Measurements from ENCODE around the gene TLX3. TPM values are rescaled to one million over a fixed set of nuclear protein-coding genes. Genes with fewer than 3 reads are reported as not detected.
"Not testable (repeated sequence)": the region's sequence is repeated elsewhere in the genome, so short reads cannot be mapped to it uniquely, and the experiment has no call there.

The TLX3 gene
- total RNA-seq, 2 donors from 2014 or later = not detected

GRCh38 chr5:171330021-171330420 lies 21.0 kb downstream of the TLX3 start:
- no peak overlapping the region for H3K27ac Mint-ChIP-seq
- H3K4me3 Mint-ChIP-seq = no peak overlapping the region
- ATAC-seq (replicated peaks) = no peak
- H3K27me3 Mint-ChIP-seq = peaks cover 29% of the 10 kb centered on the region
- no peaks in the 10 kb centered on the region for H3K36me3 Mint-ChIP-seq (ENCODE audit: low read depth)
- peaks cover 3% of the 10 kb centered on the region for H3K9me3 Mint-ChIP-seq
- no peaks in the 10 kb centered on the region for H3K4me1 Mint-ChIP-seq

- H3K4me3 Mint-ChIP-seq = no peak overlapping the region
- H3K27me3 Mint-ChIP-seq = peaks cover 31% of the 10 kb centered on the region
- H3K4me1 Mint-ChIP-seq = no peaks in the 10 kb centered on the region
- no peaks in the 10 kb centered on the region for H3K36me3 Mint-ChIP-seq (ENCODE audit: low read depth)
- peaks cover 3% of the 10 kb centered on the region for H3K9me3 Mint-ChIP-seq
- H3K27ac Mint-ChIP-seq = no peak overlapping the region
- ATAC-seq (replicated peaks) = no peak
These were observed 26.6 kb downstream of the TLX3 start for GRCh38 chr5:171335616-171336015.

DNA sequence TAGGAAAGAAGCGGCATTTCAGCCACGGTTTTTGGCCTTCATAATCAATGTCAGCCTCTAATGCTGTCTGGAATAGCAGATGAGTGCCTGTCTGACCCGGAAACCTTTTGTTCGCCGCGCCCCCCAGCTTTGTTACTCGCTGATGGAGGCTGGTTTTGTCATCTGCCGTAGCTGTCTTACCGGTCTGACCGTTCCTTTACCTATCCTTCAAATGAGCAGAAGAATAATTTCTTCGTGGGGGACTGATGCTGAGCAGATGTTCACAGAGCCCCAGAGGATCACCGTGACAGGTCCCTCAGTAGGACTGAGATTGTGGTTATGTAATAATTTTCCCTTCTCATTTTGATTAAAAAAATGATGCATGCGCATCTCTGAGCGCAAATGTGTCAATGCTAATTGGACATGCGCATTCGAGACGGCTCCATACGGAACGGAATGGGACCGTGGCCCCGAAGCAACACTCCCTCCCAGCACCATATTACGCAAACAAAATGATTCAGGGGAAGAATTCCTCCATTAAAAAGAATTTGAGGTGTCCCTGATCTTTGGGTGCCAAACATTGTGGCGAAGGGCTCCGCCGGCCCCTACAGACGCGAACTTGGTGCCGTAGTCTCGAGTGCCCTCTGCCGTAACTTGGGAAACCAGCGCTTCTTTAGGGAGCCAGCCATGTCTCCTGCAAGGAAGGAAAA lies 27.6 kb downstream of the TLX3 start:
- Mint-ChIP-seq H3K36me3 (ENCODE audit: low read depth) (no peaks in the 10 kb centered on the region), H3K4me3 (peak overlapping the region; percentile 44), H3K27me3 (peaks cover 31% of the 10 kb centered on the region), H3K4me1 (no peaks in the 10 kb centered on the region), H3K9me3 (peaks cover 3% of the 10 kb centered on the region), H3K27ac (no peak overlapping the region)
- peak; percentile 44 for ATAC-seq (replicated peaks)

DNA sequence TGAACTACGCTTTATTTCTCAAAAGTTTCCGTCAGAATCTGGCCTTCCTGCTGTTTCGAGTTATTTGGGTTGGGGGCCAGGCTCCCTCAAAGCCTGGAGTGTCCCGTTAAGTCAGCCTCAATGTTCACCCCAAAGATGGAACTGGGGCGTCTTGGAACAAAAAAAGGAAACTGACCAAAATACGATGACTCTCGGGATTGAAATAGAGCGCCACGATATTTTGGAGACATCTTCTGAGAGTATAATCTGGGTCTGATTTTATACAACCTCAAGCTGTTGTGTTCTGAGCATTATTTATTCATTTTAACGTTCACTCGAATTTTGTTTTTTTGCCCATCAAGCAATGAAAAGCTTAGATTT lies 28.1 kb downstream of the TLX3 start:
- Mint-ChIP-seq H3K9me3 (peaks cover 3% of the 10 kb centered on the region), H3K27me3 (peaks cover 28% of the 10 kb centered on the region), H3K4me1 (no peaks in the 10 kb centered on the region), H3K4me3 (peak overlapping the region; percentile 44), H3K36me3 (ENCODE audit: low read depth) (no peaks in the 10 kb centered on the region), H3K27ac (no peak overlapping the region)
- no peak for ATAC-seq (replicated peaks)

GRCh38 chr5:171340042-171340441 lies 31.0 kb downstream of the TLX3 start:
- H3K4me1 Mint-ChIP-seq = no peaks in the 10 kb centered on the region
- H3K27me3 Mint-ChIP-seq = peaks cover 21% of the 10 kb centered on the region
- no peak overlapping the region for H3K27ac Mint-ChIP-seq
- no peak for ATAC-seq (replicated peaks)
- H3K4me3 Mint-ChIP-seq = no peak overlapping the region
- H3K9me3 Mint-ChIP-seq = no peaks in the 10 kb centered on the region
- H3K36me3 Mint-ChIP-seq (ENCODE audit: low read depth) = no peaks in the 10 kb centered on the region

DNA sequence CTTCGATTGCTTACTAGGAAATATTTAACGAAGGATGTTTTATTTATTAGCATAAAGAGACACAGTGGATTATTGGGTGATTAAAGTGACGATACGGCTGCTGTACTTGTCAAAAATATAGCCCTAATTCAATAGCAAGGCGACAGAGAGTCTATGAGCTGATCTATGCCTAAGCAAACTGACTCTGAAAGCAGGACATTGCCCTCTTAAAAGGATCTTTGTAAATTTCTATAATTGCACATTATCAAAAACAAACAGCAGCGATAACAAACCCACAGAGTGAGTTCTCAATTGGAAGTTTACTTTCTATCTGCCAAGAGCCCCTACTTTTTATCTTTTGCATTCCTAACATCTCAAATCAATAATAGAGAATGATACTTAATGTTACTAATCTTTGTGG lies 31.4 kb downstream of the TLX3 start:
- Mint-ChIP-seq H3K4me1 (no peaks in the 10 kb centered on the region), H3K4me3 (no peak overlapping the region)

DNA sequence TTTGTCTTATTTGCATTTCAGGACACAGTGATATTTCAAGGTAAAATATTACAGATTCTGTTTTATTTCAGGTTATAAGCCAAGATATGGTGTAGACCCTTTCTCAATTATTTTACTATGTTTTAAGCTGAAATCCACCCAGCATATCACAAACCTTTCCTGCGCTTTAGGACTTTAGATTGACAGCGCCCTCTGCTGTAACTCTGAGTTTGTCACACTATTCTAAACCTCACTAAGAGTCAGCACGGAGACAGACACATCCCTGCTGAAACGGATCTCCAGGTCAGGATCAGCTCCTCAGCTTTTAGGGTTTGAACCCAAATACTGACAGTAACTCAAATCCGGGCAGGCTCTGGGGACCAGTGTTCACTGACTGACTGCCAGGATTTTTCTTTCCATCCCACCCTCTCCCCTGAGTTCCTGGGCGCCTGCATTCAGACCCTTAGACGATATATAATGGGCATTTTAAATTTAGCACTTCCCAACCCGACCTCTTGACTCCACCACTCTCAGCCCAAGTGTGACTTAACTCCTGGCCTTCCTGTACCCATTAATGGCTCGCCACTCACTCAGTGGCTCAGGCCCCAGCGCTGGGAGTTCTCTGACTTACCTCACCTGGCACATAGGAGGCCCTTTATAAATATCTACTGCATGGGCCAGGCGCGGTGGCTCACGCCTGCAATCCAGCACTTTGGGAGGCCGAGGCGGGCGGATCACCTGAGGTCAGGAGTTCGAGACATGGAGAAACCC lies 33.5 kb downstream of the TLX3 start:
- peak; percentile 54 for ATAC-seq (replicated peaks)
- Mint-ChIP-seq H3K27ac (no peak overlapping the region), H3K27me3 (peaks cover 12% of the 10 kb centered on the region), H3K36me3 (ENCODE audit: low read depth) (no peaks in the 10 kb centered on the region), H3K4me3 (no peak overlapping the region), H3K9me3 (no peaks in the 10 kb centered on the region), H3K4me1 (no peaks in the 10 kb centered on the region)

More for the DNA sequence above, 31.4 kb downstream of the TLX3 start:
- Mint-ChIP-seq H3K36me3 (ENCODE audit: low read depth) (no peaks in the 10 kb centered on the region), H3K27me3 (peaks cover 18% of the 10 kb centered on the region), H3K9me3 (no peaks in the 10 kb centered on the region), H3K27ac (no peak overlapping the region)
- no peak for ATAC-seq (replicated peaks)

DNA sequence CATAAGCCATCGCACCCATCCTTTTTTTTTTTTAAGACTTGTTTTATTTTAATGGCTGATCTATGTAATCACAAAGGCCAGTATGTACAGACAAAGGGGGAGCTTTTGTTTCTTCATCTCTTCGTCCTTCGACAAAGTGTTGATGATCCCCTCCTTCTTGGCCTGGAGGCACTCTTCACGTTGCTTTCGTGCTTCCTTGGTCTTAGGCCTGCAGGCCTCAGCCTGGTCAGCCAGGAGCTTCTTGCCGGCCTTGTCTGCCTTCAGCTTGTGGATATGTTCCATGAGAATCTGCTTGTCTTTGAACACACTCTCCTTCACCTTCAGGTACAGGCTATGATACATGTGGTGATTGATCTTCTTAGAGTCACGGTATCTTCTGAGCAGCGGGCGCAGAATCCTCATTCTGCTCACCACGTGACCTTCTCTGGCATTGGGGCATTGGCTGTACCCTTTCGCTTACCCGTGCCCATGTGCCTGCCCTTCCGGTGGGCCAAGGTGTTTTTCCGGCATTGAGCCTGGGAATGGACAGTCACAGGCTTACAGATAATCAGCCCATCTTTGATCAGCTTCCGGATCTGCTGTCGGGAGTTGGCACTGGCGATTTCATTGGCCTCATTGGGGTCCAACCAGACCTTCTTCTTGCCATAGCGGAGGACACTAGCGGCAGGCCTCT lies 36.0 kb downstream of the TLX3 start:
- H3K27me3 Mint-ChIP-seq = peaks cover 5% of the 10 kb centered on the region
- no peak for ATAC-seq (replicated peaks)
- H3K4me1 Mint-ChIP-seq = no peaks in the 10 kb centered on the region
- H3K9me3 Mint-ChIP-seq = no peaks in the 10 kb centered on the region
- H3K36me3 Mint-ChIP-seq (ENCODE audit: low read depth) = no peaks in the 10 kb centered on the region
- H3K27ac Mint-ChIP-seq = no peak overlapping the region
- H3K4me3 Mint-ChIP-seq = no peak overlapping the region

- H3K4me1 Mint-ChIP-seq = peaks cover 5% of the 10 kb centered on the region
- no peaks in the 10 kb centered on the region for H3K36me3 Mint-ChIP-seq (ENCODE audit: low read depth)
- H3K27ac Mint-ChIP-seq = no peak overlapping the region
- H3K4me3 Mint-ChIP-seq = no peak overlapping the region
- H3K27me3 Mint-ChIP-seq = no peaks in the 10 kb centered on the region
- no peaks in the 10 kb centered on the region for H3K9me3 Mint-ChIP-seq
- ATAC-seq (replicated peaks) = no peak
These were observed 42.6 kb downstream of the TLX3 start for GRCh38 chr5:171351536-171352073.

DNA sequence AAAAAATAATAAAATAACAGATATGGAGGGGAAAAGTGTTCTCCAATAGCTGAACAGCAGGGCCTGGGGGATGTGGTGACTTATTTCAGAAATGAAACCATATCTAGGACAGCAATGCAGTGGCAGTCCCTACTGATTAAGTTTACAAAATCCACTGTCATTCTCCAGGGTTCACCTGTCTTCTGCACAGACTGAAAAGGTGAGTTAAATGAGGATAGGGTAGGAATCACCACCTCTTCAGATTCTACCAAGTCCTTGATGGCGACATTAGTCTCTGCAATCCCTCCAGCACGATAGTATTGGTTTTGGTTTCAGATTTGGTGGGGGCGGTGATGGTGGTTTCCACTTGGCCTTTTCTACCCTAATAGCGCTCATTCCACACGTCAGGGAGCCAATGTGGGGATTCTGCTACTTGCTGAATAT lies 46.3 kb downstream of the TLX3 start:
- H3K36me3 Mint-ChIP-seq (ENCODE audit: low read depth) = no peaks in the 10 kb centered on the region
- peaks cover 5% of the 10 kb centered on the region for H3K4me1 Mint-ChIP-seq
- H3K4me3 Mint-ChIP-seq = peak overlapping the region; percentile 48
- no peaks in the 10 kb centered on the region for H3K27me3 Mint-ChIP-seq
- peak; percentile 93 for ATAC-seq (replicated peaks)
- H3K27ac Mint-ChIP-seq = no peak overlapping the region
- no peaks in the 10 kb centered on the region for H3K9me3 Mint-ChIP-seq

- Mint-ChIP-seq H3K9me3 (no peaks in the 10 kb centered on the region), H3K4me1 (peaks cover 5% of the 10 kb centered on the region), H3K4me3 (no peak overlapping the region), H3K27me3 (peaks cover 2% of the 10 kb centered on the region), H3K36me3 (ENCODE audit: low read depth) (no peaks in the 10 kb centered on the region), H3K27ac (no peak overlapping the region)
- no peak for ATAC-seq (replicated peaks)
These were observed 48.8 kb downstream of the TLX3 start for GRCh38 chr5:171357843-171358242.

DNA sequence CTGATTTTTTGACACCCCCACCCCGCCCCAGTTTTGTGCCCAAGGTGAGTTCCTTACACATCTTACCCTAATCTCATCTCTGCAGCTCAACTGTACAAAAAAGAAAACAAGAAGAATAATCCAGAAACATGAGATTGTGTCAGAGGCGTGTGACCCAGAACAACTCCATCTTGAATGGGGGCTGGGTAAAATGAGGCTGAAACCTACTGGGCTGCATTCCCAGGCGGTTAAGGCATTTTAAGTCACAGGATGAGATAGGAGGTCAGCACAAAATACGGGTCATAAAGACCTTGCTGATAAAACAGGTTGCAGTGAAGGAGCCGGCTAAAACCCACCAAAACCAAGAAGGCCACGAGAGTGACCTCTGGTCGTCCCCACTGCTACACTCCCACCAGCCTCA lies 52.1 kb downstream of the TLX3 start:
- not testable (repeated sequence) for H3K36me3 Mint-ChIP-seq (ENCODE audit: low read depth); H3K9me3 Mint-ChIP-seq; H3K4me1 Mint-ChIP-seq; ATAC-seq (replicated peaks); H3K4me3 Mint-ChIP-seq; H3K27ac Mint-ChIP-seq
- H3K27me3 Mint-ChIP-seq = peaks cover 18% of the 10 kb centered on the region

Data from activated T-helper 17 cell treated with anti-CD3 and anti-CD28 coated beads, Interleukin-2, amount 50 U/mL, for 72 hours (primary cell).